ENCODE measurements around the gene ILKAP. TPM values are rescaled to one million over a fixed set of nuclear protein-coding genes. Genes with fewer than 3 reads are reported as not detected.

The ILKAP gene
- total RNA-seq, 1 donor from 2014 or later: 22.6 TPM

- Histone ChIP-seq H3K4me3 (no peak overlapping the region), H3K4me1 (no peaks in the 10 kb centered on the region), H3K36me3 (peaks cover 11 to 12% of the 10 kb centered on the region in 2 donors), H3K27ac (no peak overlapping the region), H3K27me3 (no peaks in the 10 kb centered on the region), H3K9me3 (no peaks in the 10 kb centered on the region)
- no peak for DNase-seq (ENCODE audit: low spot score in 2 of 2)
- TF ChIP-seq, protein P1, sequence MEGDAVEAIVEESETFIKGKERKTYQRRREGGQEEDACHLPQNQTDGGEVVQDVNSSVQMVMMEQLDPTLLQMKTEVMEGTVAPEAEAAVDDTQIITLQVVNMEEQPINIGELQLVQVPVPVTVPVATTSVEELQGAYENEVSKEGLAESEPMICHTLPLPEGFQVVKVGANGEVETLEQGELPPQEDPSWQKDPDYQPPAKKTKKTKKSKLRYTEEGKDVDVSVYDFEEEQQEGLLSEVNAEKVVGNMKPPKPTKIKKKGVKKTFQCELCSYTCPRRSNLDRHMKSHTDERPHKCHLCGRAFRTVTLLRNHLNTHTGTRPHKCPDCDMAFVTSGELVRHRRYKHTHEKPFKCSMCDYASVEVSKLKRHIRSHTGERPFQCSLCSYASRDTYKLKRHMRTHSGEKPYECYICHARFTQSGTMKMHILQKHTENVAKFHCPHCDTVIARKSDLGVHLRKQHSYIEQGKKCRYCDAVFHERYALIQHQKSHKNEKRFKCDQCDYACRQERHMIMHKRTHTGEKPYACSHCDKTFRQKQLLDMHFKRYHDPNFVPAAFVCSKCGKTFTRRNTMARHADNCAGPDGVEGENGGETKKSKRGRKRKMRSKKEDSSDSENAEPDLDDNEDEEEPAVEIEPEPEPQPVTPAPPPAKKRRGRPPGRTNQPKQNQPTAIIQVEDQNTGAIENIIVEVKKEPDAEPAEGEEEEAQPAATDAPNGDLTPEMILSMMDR (IDR thresholded peaks at IDR 0.05): no peak
- intact Hi-C loops (cut with DNase I): no loop called here
These were observed 50.5 kb downstream of the ILKAP start for GRCh38 chr2:238152771-238153688.

GRCh38 chr2:238151628-238152235, 51.8 kb downstream of the ILKAP start:
- DNase-seq (ENCODE audit: low spot score in 2 of 2): no peak
- Histone ChIP-seq H3K9me3 (no peaks in the 10 kb centered on the region), H3K4me3 (no peak overlapping the region), H3K4me1 (no peaks in the 10 kb centered on the region), H3K27me3 (no peaks in the 10 kb centered on the region), H3K27ac (no peak overlapping the region), H3K36me3 (peaks cover 11 to 12% of the 10 kb centered on the region in 2 donors)
- TF ChIP-seq, protein P1 (IDR thresholded peaks at IDR 0.05): no peak
- intact Hi-C loops (cut with DNase I): no loop called here

GRCh38 chr2:238151205-238151604, 52.3 kb downstream of the ILKAP start:
- no peaks in the 10 kb centered on the region for H3K27me3 ChIP-seq
- H3K36me3 ChIP-seq: peaks cover 11 to 12% of the 10 kb centered on the region in 2 donors
- no peak overlapping the region for H3K4me3 ChIP-seq
- no peaks in the 10 kb centered on the region for H3K9me3 ChIP-seq
- TF ChIP-seq, protein P1 (IDR thresholded peaks at IDR 0.05): no peak
- intact Hi-C loops (cut with DNase I): no loop called here
- no peak overlapping the region for H3K27ac ChIP-seq
- H3K4me1 ChIP-seq: no peaks in the 10 kb centered on the region
- DNase-seq (ENCODE audit: low spot score in 2 of 2): no peak

DNA sequence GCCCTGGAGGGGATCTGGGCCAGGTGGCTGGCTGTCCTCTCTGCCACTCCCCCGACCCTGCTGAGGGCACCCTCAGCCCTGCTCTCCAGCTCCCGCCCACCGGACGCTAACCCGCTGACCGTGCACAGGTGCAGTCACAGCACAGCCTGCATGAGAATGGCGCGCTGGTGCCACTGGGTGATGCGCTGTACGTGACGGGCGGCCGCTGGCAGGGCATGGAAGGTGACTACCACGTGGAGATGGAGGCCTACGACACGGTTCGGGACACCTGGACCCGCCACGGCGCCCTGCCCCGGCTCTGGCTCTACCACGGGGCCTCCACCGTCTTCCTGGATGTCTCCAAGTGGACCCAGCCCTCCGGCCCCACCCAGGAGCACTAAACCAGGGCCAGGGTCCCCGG, 52.8 kb downstream of the ILKAP start:
- intact Hi-C loops (cut with DNase I): no loop called here
- Histone ChIP-seq H3K27ac (no peak overlapping the region), H3K4me3 (no peak overlapping the region), H3K9me3 (no peaks in the 10 kb centered on the region), H3K36me3 (peaks cover 12 to 14% of the 10 kb centered on the region in 2 donors), H3K4me1 (no peaks in the 10 kb centered on the region), H3K27me3 (no peaks in the 10 kb centered on the region)
- TF ChIP-seq, protein P1 (IDR thresholded peaks at IDR 0.05): no peak
- no peak for DNase-seq (ENCODE audit: low spot score in 2 of 2)

GRCh38 chr2:238149841-238150572, 53.5 kb downstream of the ILKAP start:
- H3K9me3 ChIP-seq: no peaks in the 10 kb centered on the region
- no peaks in the 10 kb centered on the region for H3K27me3 ChIP-seq
- no peak overlapping the region for H3K27ac ChIP-seq
- peaks cover 12 to 14% of the 10 kb centered on the region in 2 donors for H3K36me3 ChIP-seq
- H3K4me3 ChIP-seq: no peak overlapping the region
- intact Hi-C loops (cut with DNase I): loop anchor here (10.0 kb wide), 1 partner anchor 295 kb away; the partner anchor contains the start of gene RAMP1
- TF ChIP-seq, protein P1 (IDR thresholded peaks at IDR 0.05): no peak
- DNase-seq (ENCODE audit: low spot score in 2 of 2): no peak
- no peaks in the 10 kb centered on the region for H3K4me1 ChIP-seq

Measured in ascending aorta (tissue), 2 donors.